ENCODE measurements around the gene ASIC2.

DNA sequence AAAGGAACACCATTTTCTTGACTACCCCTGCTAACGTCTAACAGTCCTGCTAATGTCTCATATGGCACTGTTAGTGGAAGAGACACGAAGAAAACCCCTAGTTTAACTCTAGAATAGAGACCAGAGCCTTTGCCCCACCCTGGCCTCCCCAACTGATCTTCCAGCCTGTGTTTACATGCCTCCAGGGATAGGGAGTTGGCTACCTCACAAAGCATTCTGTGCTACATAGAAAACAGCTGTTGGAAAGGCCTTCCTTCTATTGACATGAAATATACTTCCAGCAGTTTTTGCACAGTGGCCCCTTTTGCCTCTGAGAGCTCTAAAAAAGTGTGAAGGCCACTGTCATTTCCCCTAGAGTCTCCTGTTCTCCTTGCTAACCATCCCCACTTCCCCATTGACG, 73.1 kb downstream of the ASIC2 start:
- TF ChIP-seq CTCF (IDR thresholded peaks at IDR 0.05): no peak
- no peak for TF ChIP-seq POLR2A (IDR thresholded peaks at IDR 0.05)
- no peak for TF ChIP-seq POLR2AphosphoS5 (IDR thresholded peaks at IDR 0.05)
- no peak for TF ChIP-seq EP300 (IDR thresholded peaks at IDR 0.05)

All from sigmoid colon (tissue), 4 donors.